HG03442 (cell line): ENCODE results near the gene STOML3.

Experiments
- ATAC-seq: cut with Tn5 transposase; IDR thresholded peaks from one replicate; pipeline ENCODE4 v1.9.1; 2021; ENCODE audit warnings: mild to moderate bottlenecking, moderate library complexity; ENCODE audit not compliant: unreplicated experiment

Gene STOML3

DNA sequence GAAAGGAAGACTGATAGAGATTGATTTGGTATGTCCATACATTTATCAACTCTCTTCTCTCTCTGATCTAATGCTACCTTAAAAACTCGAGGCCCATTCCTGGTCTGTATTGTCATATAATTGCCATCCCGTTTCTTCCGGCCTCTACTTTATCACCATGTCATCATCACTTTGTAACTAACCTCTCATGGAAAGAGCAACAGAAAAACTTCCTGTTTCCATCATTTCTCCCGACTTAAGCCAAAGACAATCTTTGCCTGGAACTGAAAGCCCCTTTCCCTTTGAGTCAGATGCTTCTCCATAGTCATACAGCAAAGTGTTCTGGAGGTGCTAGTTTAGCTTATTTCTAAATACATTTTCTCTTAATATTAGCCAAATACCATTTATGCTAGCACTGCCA, 2.8 kb upstream of the STOML3 start:
- ATAC-seq: no peak

DNA sequence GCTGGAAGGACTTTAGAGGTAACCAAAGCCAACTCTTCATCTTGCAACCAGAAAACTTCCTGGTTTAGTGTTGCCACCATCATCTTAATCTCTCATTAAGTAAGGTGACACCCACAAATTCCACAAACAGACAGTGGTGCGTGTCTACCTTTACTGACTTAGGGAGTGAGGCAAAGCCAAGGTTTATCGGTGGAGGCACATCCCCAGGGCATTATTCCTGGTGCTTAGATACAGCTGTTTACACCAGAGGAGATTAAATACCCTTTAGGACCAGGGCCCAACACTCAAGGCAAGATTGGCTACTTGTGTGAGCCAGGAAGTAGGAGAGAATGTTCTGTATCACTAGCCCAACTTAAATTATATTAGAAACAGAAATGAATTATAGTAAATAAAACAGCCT, 9.5 kb downstream of the STOML3 start:
- no peak for ATAC-seq

DNA sequence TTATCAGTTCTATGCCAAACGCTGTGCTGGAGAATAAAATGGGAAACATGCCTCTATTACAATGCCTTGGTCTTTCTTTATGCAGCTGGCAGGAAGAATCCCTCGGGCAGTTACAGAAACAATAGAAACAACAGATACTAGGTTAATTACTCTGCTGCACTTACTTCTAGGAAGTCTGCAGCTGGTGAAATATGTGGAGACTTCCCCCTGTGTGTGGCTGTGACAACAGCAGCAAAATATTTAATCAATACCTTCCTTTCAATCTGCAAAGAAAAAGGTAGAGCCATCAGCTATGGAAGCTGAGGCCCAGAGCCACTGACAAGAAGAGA, 9.9 kb downstream of the STOML3 start:
- ATAC-seq: no peak

DNA sequence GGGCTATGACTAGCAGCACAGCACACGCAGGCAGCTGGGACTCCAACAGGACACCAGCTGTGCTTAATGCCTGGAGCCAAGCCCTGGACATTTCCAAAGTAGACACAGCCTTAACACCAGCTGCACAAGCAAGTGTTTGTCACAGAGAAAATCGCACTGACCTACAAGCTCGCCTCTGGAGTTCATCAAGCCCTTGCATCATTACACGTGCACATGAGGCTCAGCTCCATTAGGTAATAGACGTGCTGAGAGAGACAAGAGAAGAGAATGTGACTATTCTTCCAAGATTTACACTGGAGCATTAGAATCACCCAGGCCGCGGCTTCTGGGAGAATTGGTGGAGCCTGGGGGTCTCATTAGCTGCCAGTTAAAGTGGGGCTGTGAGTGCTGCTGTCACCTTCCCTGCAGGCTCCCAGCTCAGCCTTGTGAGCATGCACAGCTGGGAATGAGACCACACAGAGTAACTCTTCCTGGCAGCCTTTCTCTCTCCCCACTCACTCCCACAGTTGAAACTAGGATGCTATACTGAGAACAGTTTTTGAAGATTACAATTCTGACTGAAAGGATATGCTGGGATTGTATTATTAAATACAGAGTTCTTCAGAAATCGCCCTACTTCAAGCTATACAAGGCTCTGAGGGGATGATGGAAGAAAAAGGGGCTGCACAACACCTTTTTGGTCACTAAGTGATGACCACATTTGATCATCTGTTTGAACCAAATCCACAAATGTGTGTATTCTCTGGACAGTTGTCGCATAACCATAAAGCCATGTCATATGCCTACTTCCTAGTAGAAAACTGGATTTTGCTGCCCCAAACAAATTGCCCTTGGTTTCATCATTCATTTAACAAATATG, 10.5 kb downstream of the STOML3 start:
- ATAC-seq: no peak

DNA sequence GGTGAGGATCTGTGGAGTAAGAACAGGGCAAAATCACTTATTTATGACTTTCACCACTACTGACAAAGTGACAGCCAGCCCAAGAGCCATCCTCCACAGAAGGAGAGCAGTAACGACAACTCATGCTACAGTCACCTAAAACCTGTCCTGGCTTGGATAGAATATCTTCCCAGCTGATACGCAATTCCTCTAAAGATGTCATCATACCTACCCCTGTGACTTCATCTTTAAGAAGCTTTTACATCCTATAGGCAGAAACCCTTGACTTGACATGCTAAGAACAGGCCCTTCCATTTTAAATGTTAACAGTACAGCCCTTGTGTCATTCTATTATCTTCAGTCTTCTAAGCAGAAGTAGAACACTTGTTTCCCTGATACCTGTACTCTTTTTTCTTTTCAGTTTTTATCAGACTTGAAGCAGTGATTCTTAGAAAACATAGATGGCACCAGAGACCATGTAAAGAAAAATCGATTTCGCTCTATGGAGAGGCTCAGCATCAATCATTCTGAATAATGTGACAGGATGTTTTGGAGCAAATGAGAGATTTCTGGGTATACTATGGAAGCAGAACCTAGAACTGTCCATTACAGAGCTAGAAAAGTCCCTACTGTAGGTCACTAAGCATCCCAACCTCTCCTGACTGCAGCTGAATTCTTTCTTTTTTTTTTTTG, 20.1 kb downstream of the STOML3 start:
- no peak for ATAC-seq

DNA sequence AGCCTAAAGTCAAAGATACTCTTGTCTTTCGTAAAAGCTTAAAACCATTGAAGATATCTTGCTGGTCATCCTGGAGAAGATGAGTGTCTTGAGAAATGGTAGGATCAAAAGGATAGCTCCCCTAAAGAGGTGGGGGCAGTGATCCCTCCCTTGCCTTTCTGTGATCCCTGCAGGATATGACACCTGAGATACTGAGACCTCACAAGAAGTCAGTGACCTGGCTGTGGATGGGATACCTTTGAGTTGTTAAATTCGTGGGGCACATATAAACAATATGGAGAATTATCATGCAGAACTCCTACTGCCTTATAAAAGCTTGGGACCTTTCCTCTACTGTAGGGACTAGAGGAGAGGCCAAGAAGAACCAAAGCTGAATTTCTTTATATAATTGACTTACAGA, 21.4 kb downstream of the STOML3 start:
- no peak for ATAC-seq

DNA sequence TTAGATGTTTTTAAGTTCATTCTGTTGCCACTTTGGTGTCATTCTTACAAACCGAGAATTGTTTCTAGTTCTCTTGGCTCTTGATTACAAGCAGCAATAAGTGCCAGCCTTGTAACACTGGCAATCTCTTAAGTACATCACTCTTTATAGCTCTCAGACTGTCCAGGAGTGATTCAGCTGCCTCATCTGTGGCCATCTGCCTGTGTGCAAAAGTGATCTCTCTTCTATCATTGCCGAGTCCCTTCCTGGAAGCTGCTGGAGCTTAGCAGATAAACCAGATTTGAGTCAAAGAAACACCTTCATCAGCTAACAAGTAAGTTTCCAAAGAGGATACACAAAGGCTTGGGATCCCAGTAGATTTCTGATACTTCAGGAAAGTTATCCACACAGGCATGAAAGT, 23.2 kb downstream of the STOML3 start:
- ATAC-seq: no peak

DNA sequence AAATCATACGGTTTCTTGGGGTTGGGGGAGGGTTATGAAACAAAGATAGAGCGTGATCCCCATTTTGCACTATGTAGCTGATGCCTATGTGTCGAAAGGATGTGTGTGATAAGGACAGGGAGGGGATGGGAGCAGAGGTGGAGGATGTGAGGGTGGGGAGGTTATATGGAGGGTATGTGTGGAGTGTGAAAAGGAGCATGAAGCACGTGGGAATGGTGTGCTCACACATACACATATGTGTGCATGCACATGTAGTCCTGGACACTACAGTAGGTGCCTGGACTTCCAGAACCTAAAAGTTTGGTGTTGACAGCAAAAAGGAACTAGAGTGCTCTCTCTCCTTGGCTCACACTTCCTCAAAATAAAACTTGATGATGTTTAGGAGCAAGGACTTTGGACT, 25.4 kb downstream of the STOML3 start:
- ATAC-seq: no peak

DNA sequence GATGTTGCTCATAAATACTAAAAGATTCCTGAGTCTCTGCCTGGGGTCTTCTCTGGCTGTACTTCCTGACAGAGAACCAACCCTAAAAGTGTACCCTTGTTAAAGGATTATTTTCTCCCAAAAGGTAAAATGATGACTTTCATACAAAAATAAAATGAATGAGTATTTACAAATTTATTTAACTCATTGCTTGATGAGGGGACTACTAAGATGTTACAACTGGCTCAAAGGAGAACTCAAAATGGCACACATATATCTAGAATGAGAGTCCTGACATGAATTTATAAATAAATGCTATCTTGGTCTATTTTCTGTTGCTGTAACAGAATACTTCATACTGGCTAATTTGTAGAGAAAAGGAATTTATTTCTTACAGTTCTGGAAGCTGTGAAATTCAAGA, 30.5 kb downstream of the STOML3 start:
- ATAC-seq: no peak

DNA sequence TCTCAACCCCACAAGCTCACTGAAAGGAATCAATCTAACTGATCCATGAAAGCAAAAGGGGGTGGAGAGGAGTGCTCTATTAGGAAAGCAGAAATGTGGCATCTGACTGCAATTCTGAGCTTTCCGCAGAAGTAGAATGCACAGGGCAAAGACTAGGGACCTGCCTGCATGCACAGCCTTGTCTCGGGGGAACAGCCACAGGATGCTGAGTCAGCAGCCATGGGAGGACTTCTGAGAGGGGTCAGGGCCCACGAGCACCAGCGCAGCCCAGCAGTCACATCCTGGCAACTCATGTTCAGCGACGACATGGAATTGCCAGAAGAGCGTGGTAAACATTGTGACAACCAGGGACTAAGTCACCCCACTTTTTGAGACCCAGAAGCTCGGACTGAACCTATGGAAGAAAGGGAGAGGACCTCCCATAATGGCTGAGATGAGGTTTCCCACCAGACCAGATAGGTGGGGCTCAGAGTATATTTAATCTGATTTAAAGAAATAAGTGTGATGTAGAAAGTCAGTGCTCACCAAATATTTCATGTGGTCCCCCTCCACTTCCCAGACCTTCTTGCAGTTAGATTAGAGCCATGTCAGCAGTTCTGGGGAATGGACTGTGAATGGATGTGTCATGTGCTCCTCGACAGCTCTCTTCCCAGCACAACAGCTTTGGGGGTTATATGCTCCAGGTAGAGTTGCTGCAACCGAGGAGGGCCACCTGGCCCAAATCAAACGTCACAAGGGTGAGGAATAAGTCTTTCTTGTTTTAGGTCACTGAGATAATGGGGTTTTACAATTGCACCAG, 32.6 kb downstream of the STOML3 start:
- no peak for ATAC-seq

DNA sequence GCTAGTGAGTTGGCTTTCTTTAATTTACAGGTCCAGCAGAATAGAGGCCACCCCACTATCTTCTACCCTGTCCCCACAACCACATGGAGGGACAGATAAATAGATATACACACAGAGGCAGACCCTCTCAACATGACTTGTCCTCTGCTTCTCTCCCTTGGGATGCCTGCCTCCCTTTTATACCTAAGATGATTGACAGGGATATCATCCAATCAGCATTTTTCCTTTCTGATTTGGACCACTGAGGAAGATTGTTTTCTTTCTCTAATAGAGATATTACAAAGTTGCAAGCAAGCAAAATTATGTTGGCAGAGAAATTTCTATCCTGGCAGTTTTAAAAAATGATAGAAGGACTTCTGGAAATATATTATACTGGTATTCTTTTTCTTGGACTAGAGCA, 35.8 kb downstream of the STOML3 start:
- no peak for ATAC-seq

DNA sequence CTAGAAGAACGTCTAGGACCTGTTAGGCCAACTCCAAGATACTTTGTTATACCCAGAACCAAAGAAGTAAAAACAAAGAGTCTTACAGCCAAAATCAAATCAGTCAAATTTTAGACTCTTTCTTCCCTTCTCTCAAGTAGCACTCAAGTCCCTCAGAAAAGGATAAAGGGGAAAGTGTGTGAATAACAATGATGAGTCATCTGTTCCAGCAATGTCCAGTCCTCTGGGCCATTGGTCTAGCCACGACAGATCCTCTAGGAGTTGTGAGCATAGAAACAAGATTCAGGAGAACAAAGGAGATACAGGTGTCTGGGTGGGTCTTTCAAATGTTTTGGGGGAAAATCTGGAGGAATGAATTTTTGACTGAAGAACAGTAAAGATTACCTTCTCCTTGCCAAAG, 36.3 kb downstream of the STOML3 start:
- ATAC-seq: no peak

DNA sequence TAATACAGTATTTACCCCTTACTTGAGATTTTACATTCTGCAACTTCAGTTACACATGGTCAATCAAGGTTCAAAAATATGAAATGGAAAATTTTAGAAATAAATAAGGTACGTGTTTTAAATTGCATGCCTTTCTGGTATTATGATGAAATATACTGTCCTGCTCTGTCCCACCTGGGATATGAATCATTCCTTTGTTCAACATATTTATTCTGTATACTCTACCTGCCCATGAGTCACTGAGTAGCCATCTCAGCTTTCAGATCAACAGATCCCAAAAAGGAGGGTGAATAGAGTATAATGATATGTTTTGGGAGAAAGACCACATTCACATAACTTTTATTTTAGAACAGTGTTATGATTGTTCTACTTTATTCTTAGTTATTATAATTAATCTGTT, 37.8 kb downstream of the STOML3 start:
- ATAC-seq: no peak

DNA sequence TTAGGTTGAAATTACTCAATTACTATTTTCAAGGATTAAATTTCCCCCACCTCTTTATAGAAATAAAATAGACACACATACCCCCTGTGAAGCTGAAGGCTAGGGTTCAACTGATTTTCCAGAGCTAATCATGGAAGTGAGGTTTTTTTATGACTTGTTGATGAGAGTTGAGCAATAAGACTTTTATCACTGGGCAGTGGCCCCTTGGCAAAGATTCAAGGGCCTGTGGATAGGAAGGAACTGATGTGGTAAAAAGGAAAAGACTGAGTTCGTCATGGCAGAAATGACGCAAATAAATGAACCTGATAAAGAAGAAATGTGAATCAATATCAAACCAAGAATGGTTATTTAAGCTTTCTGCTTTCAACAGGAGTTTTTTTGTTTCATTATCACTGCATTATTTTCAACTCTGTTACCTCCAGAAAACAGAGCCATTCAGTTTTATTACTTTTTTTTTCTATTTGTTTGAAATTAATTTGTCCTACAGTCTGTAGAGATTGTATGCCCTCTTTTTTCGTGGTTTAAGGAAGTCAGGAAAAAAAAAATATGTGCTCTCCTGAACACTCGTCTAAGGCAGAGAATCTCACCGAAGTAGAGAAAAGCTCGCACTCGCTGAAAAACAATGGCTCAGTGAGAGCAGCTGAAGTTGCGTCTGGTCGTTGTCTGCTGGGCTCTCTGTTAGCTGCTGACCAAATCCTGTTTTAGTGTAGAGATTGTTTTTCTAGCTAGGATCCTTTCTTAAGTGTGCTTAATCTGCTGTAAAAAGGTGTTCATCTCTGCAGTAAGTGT, 38.9 kb downstream of the STOML3 start:
- no peak for ATAC-seq

DNA sequence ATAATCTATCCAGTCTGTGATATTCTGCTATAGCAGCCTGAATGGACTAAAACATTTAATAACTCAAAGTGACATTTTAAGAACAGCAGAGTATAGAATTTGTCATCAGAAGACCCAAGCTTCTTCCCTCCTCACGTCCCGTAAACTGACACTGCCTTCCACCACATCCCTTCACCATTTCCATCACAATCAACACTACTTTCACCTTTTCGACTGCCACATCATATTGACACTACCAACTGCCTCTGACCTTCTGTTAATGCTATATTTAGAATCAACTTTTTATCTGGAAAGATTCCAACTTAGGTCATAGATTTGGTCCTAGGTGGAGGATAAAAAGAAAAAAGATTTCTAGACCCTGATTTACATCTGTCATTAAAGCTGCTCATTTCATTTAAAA, 39.6 kb downstream of the STOML3 start:
- ATAC-seq: no peak

DNA sequence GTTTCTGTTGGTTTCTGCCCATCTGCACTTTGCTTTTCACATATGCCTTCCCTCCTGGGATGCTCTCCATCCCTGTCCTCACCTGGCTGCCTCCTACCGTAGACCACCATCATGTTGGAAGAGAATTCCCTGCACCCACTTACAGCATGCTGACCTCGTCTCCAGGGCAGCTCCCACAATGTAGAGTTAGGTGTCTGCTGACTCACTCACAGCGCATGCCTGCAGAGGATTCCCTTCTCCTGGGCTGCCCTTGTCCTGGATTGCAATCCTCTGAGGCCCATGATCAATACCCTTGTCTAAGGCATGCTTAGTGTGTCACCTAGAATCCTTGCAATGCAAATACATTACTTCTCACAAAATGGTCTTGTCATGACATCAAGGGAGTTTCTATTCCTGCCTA, 43.6 kb downstream of the STOML3 start:
- no peak for ATAC-seq

DNA sequence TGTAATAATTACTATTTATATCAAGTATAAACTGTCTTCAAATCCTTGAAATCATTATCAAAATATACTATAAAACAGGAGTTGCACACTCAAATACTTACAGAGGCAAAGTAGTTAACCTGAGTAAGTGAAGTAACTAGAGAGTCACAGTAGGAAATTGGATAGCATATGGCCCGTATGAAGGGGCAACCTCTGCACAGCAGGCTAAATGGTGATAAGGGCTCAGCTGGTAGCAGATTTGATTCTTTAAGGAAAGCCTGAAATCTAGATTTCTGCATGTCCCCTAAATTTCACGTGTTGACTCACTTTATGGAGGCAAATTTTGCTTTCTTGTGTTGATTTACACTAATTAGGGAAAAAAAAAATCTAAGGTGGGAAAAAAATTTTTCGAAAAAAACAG, 46.4 kb downstream of the STOML3 start:
- ATAC-seq: no peak

DNA sequence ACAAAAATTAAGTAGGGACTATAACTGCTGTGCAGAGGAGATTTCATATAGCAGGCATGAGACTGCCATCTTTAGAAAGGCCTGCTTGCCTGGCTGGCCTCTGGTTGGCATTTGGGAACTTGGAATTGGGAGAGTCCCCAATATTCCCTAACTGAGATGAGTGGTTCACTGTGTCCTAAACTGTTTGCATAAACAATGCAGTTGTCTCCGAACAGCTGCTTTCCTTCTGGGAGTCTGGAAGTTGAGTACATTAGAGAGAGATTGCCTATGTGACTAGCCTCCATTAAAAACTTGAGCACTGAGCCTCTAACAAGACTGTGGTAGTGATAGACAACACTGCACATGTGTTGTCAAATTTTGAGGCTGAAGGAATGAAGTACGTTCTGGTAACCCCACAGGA, 47.4 kb downstream of the STOML3 start:
- ATAC-seq: no peak

DNA sequence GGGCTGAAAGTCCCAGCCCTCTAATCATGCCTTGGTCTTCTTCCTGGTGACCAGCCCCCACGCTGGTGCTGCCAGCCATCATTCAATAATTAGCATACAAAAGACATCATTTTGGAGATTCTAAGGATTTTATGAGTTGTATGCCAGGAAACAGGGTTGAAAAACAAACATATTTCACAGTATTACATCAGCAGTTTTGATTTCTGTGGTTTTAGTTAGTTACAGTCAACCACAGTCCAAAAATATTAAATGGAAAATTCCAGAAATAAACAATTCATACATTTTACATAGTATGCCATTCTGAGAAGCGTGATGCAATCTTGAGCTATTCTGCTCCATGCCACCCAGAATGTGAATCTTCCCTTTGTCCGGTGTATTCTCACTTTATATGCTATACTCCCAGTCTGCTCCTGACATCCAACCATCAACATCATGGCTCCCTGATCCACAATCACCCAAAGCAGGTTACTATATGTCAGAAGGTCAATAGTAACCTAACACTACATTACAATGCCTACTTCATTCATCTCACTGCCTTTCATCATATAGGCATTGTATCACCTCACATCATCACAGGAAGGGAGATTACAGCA, 49.2 kb downstream of the STOML3 start:
- ATAC-seq: no peak

DNA sequence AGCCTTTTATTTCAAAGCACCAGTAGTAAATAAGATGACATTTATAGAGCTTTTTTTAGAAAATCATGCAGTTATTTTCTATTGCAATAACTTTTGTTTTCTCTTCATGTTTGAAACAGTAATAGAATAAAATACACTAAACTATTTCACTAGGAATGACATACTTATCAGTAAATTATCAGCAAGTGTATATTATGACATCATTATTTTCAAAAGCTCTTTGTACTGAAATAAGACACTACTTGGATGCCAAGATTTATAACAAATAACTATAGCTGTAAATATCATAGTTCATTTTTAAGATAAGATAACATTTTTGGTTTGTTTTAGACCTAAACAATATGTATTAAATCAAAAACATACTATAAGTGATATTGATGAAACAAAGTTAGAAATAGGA, 56.8 kb downstream of the STOML3 start:
- no peak for ATAC-seq

DNA sequence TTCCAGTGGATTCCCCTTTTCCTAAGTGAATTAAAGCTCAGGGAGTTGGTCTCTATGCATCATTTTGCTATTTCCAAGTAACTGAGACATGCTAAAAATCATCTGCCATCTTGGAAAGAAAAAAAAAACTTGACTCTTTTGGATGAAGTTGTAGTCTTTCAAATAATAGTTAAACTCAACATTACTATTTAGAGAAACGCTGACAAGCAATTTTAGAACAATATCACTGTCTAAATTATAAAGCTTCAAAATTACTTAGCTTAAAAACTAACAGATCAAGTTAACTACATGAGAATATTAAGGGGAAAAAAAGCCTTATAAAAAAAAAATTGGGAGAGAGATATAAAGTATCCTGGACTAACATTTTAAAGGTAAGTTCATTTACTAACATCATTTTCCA, 68.5 kb downstream of the STOML3 start:
- no peak for ATAC-seq
